Epithelial cell of esophagus (primary cell): Measurements from ENCODE around the gene APOB.

Source experiments
- DNase-seq: peaks from one replicate; pipeline ENCODE4 v3.0.0; 2010; ENCODE audit warnings: low read depth
- H3K4me3 ChIP-seq: 2 replicates; pipeline ENCODE4 v1.5.1; 2011; ENCODE audit warnings: mild to moderate bottlenecking, low read length, control low read depth
- CTCF ChIP-seq: IDR thresholded peaks from 2 replicates; pipeline ENCODE4 v1.5.1; 2011; ENCODE audit warnings: low read depth, mild to moderate bottlenecking, low read length, control low read depth, inconsistent platforms; ENCODE audit not compliant: insufficient read depth; ENCODE audit errors: missing control alignments

Gene APOB

GRCh38 chr2:21026479-21027282, 17.2 kb downstream of the APOB start:
- TF ChIP-seq CTCF = no peak

GRCh38 chr2:21025690-21026478, 18.0 kb downstream of the APOB start:
- no peak overlapping the region for H3K4me3 ChIP-seq
- TF ChIP-seq CTCF = no peak
- no peak for DNase-seq

More at GRCh38 chr2:21026479-21027282, 17.2 kb downstream of the APOB start:
- no peak overlapping the region for H3K4me3 ChIP-seq
- DNase-seq = no peak

DNA sequence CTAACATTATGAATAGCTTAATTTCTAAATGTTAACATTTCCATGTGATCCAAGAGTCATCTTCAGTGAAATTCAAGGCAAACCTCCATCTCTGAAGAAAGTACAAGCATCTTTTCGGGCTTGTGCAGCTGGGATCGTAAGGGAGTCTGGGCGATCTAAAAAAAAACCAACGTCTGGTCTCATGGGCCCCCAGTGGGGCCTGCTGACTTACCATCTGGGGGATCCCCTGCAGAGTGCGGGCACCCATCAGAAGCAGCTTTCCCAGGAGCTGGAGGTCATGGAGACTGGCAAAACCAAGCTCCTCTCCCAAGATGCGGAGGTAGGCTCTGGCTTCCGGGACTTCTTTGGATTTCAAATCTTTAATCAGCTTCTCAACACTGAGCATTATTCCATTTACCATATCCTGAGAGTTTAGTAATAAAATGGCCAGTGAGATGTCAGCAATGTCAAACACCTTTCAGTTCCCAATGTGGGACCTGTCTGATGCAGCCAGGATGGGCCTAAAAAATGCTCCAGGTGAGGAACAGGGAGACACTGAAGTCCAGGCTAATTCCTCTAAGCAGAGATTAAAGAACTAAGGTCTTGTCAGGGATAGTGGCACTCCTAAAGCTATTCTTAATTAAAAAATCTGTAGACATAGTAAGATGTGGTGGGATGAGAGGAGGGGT, 19.0 kb downstream of the APOB start:
- no peak for TF ChIP-seq CTCF
- DNase-seq = no peak
- H3K4me3 ChIP-seq = no peak overlapping the region

DNA sequence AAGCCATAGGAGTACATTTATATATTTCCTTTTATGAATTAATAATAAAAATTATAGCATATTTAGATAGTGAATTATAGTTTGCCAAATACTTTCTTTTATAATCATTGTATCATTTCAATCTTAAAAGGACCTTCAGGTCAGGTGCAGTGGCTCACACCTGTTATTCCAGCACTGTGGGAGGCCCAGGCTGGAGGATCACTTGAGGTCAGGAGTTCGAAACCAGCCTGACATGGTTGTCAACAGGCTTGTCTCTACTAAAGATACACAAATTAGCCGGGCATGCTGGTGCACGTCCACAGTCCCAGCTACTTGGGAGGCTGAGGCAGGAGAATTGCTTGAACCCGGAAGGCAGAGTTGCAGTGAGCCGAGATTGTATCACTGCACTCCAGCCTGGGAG, 19.7 kb downstream of the APOB start:
- no peak overlapping the region for H3K4me3 ChIP-seq
- no peak for TF ChIP-seq CTCF
- DNase-seq = no peak

GRCh38 chr2:21023419-21024181, 20.3 kb downstream of the APOB start:
- no peak for TF ChIP-seq CTCF
- H3K4me3 ChIP-seq = no peak overlapping the region
- no peak for DNase-seq

DNA sequence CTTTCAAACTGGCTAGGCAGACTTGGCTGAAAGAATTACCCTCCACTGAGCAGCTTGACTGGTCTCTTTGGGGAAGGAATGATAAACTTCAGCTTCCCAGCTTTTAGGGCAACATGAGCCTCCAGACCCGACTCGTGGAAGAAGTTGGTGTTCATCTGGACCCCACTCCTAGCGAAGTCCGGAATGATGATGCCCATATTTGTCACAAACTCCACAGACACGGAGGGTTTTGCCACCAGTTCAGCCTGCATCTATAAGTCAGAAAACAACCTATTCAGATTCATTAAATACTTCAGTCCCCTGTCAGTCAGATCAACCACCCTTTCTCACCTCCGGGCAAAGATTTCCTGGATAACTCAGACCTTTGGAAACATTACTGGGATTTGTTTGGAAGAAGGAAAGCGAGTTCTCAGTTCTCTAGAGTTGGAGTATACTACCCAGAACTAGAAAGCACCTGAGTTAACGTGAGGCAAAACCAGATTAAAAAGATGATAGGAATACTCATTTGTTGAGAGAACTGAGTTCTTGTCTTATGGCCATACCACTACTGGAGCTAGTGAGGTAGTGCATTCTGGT, 21.0 kb downstream of the APOB start:
- H3K4me3 ChIP-seq = no peak overlapping the region
- TF ChIP-seq CTCF = no peak
- no peak for DNase-seq
